ENCODE measurements around the gene TRIM34.
"Not testable (repeated sequence)": the region's sequence is repeated elsewhere in the genome, so short reads cannot be mapped to it uniquely, and the experiment has no call there.

TRIM34 gene

DNA sequence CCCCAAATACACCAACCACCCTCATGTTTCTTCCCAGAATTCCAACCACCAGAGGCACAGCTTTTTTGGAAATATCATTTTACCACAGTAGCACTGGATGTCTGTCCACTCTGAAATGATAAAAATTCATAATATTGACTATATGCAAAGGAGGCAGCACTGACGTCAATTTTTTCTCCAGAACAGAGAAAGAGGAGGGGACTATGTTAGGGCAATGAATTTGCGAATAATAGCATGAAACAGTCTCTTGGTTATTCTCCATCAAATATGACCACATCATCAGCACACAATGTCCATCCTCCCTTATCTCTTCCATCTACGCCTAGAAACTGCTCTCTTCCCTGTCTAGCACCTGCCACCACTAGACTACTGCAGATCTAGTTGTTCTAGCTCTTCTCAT is 21.3 kb downstream of the TRIM34 start:
- Histone ChIP-seq H3K79me2 (ENCODE audit: control insufficient read depth, insufficient read depth, low read length) (no peaks in the 10 kb centered on the region), H3K23ac (ENCODE audit: low read length) (no peak overlapping the region), H2BK15ac (replicated peaks; ENCODE audit: low read depth) (no peak overlapping the region), H2BK120ac (ENCODE audit: low read depth, low read length) (no peak overlapping the region), H3K4me2 (ENCODE audit: low read length) (no peak overlapping the region), H3K36me3 (ENCODE audit: control insufficient read depth, insufficient read depth, low read length) (no peaks in the 10 kb centered on the region), H3K79me1 (ENCODE audit: low read length) (no peaks in the 10 kb centered on the region), H3K4me1 (ENCODE audit: control insufficient read depth, low read depth, low read length) (no peaks in the 10 kb centered on the region), H3K9ac (ENCODE audit: low read length) (no peak overlapping the region), H2AK5ac (ENCODE audit: low read length) (no peak overlapping the region), H3K4ac (ENCODE audit: low read depth, low read length) (no peak overlapping the region), H3K18ac (ENCODE audit: low read length) (no peak overlapping the region), H4K8ac (ENCODE audit: low read depth, low read length) (no peak overlapping the region), H2BK5ac (ENCODE audit: low read length) (no peak overlapping the region), H3K27me3 (ENCODE audit: insufficient read depth, low read length, poor library complexity) (no peaks in the 10 kb centered on the region), H4K5ac (ENCODE audit: low read length) (no peak overlapping the region), H3K4me3 (ENCODE audit: low read length) (no peak overlapping the region), H3K56ac (ENCODE audit: low read length) (no peak overlapping the region), H3K27ac (ENCODE audit: low read depth, low read length) (no peak overlapping the region)
- DNase-seq: no peak
- no CpG with 5 or more reads among the region's 3 CpGs for whole genome bisulfite sequencing (ENCODE audit: extremely low coverage, insufficient coverage, low lambda C conversion rate)

DNA sequence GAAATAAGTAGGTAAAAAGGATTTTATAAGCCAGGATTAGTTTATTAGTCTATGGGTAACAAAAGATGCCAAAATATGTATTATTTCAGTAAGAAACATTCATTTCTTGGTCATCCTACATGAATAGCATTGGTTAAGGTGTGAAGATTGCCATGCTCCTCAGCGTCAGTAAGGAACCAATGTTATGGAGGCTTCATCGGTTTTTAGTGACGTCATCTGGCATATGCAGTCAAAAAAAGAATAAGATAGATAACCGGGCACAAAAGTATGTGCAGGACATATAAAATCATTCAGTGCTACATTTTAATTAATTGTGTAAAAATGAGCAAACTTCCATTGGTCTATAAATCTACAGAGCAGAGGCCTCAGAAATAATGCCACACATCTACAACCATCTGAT is 30.7 kb downstream of the TRIM34 start:
- Histone ChIP-seq H3K27me3 (ENCODE audit: insufficient read depth, low read length, poor library complexity) (no peaks in the 10 kb centered on the region), H3K4ac (ENCODE audit: low read depth, low read length) (no peak overlapping the region), H3K36me3 (ENCODE audit: control insufficient read depth, insufficient read depth, low read length) (no peaks in the 10 kb centered on the region), H3K4me2 (ENCODE audit: low read length) (no peak overlapping the region), H3K27ac (ENCODE audit: low read depth, low read length) (no peak overlapping the region), H3K56ac (ENCODE audit: low read length) (no peak overlapping the region), H2BK120ac (ENCODE audit: low read depth, low read length) (no peak overlapping the region), H3K4me3 (ENCODE audit: low read length) (no peak overlapping the region), H3K18ac (ENCODE audit: low read length) (no peak overlapping the region), H3K23ac (ENCODE audit: low read length) (no peak overlapping the region), H3K4me1 (ENCODE audit: control insufficient read depth, low read depth, low read length) (no peaks in the 10 kb centered on the region), H4K8ac (ENCODE audit: low read depth, low read length) (no peak overlapping the region), H2AK5ac (ENCODE audit: low read length) (no peak overlapping the region), H2BK15ac (replicated peaks; ENCODE audit: low read depth) (no peak overlapping the region), H4K5ac (ENCODE audit: low read length) (no peak overlapping the region), H3K79me2 (ENCODE audit: control insufficient read depth, insufficient read depth, low read length) (no peaks in the 10 kb centered on the region), H3K9ac (ENCODE audit: low read length) (no peak overlapping the region), H2BK5ac (ENCODE audit: low read length) (no peak overlapping the region), H3K79me1 (ENCODE audit: low read length) (no peaks in the 10 kb centered on the region)
- WGBS (ENCODE audit: extremely low coverage, insufficient coverage, low lambda C conversion rate): no CpG with 5 or more reads among the region's 4 CpGs
- no peak for DNase-seq

DNA sequence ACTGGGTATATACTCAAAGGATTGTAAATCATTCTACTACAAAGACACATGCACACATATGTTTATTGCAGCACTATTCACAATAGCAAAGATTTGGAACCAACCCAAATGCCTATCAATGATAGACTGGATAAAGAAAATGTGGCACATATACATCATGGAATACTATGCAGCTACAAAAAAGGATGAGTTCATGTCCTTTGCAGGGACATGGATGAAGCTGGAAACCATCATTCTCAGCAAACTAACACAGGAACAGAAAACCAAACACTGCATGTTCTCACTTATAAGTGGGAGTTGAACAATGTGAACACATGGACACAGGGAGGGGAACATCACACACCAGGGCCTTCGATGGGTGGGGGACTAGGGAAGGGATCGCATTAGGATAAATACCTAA is 32.2 kb downstream of the TRIM34 start:
- not testable (repeated sequence) for DNase-seq; H3K4me1 ChIP-seq (ENCODE audit: control insufficient read depth, low read depth, low read length); H3K18ac ChIP-seq (ENCODE audit: low read length); H3K4ac ChIP-seq (ENCODE audit: low read depth, low read length); H2BK120ac ChIP-seq (ENCODE audit: low read depth, low read length); H3K36me3 ChIP-seq (ENCODE audit: control insufficient read depth, insufficient read depth, low read length); H3K56ac ChIP-seq (ENCODE audit: low read length); H3K23ac ChIP-seq (ENCODE audit: low read length); H2AK5ac ChIP-seq (ENCODE audit: low read length); H3K27me3 ChIP-seq (ENCODE audit: insufficient read depth, low read length, poor library complexity); H4K5ac ChIP-seq (ENCODE audit: low read length); H3K79me2 ChIP-seq (ENCODE audit: control insufficient read depth, insufficient read depth, low read length); H3K79me1 ChIP-seq (ENCODE audit: low read length); H4K8ac ChIP-seq (ENCODE audit: low read depth, low read length); H2BK5ac ChIP-seq (ENCODE audit: low read length); H3K4me2 ChIP-seq (ENCODE audit: low read length); H3K9ac ChIP-seq (ENCODE audit: low read length); H2BK15ac ChIP-seq (replicated peaks; ENCODE audit: low read depth); H3K27ac ChIP-seq (ENCODE audit: low read depth, low read length); H3K4me3 ChIP-seq (ENCODE audit: low read length)
- WGBS (ENCODE audit: extremely low coverage, insufficient coverage, low lambda C conversion rate): no CpG with 5 or more reads among the region's 2 CpGs

DNA sequence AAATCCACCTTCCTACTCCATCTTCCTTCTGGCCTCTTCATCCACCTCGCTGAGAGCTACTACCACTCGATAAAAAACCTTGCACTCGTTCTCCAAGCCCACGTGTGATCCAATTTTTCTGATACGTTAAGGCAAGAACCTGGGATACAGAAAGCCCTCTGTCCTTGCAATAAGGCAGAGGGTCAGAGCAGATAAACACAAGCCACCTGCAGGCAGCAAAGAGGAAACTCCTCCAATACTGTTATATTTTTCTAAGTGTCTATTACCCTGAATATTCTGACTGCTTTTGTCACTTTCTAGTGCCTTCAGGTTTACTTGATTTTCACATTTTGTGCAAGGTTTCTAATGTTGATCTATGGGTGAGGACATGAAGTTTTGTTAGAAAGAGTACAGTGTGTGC is 33.5 kb downstream of the TRIM34 start:
- H4K5ac ChIP-seq (ENCODE audit: low read length): no peak overlapping the region
- no peak overlapping the region for H2BK5ac ChIP-seq (ENCODE audit: low read length)
- H3K18ac ChIP-seq (ENCODE audit: low read length): no peak overlapping the region
- no peaks in the 10 kb centered on the region for H3K27me3 ChIP-seq (ENCODE audit: insufficient read depth, low read length, poor library complexity)
- H3K4me2 ChIP-seq (ENCODE audit: low read length): no peak overlapping the region
- H4K8ac ChIP-seq (ENCODE audit: low read depth, low read length): no peak overlapping the region
- no peak overlapping the region for H3K4ac ChIP-seq (ENCODE audit: low read depth, low read length)
- H3K23ac ChIP-seq (ENCODE audit: low read length): no peak overlapping the region
- WGBS (ENCODE audit: extremely low coverage, insufficient coverage, low lambda C conversion rate): no CpG with 5 or more reads among the region's 5 CpGs
- no peak overlapping the region for H2BK15ac ChIP-seq (replicated peaks; ENCODE audit: low read depth)
- H3K79me1 ChIP-seq (ENCODE audit: low read length): no peaks in the 10 kb centered on the region
- H3K4me3 ChIP-seq (ENCODE audit: low read length): no peak overlapping the region
- H2AK5ac ChIP-seq (ENCODE audit: low read length): no peak overlapping the region
- no peak overlapping the region for H3K27ac ChIP-seq (ENCODE audit: low read depth, low read length)
- H3K4me1 ChIP-seq (ENCODE audit: control insufficient read depth, low read depth, low read length): no peaks in the 10 kb centered on the region
- no peak overlapping the region for H3K56ac ChIP-seq (ENCODE audit: low read length)
- no peak overlapping the region for H2BK120ac ChIP-seq (ENCODE audit: low read depth, low read length)
- DNase-seq: no peak
- H3K79me2 ChIP-seq (ENCODE audit: control insufficient read depth, insufficient read depth, low read length): no peaks in the 10 kb centered on the region
- no peak overlapping the region for H3K9ac ChIP-seq (ENCODE audit: low read length)
- no peaks in the 10 kb centered on the region for H3K36me3 ChIP-seq (ENCODE audit: control insufficient read depth, insufficient read depth, low read length)

DNA sequence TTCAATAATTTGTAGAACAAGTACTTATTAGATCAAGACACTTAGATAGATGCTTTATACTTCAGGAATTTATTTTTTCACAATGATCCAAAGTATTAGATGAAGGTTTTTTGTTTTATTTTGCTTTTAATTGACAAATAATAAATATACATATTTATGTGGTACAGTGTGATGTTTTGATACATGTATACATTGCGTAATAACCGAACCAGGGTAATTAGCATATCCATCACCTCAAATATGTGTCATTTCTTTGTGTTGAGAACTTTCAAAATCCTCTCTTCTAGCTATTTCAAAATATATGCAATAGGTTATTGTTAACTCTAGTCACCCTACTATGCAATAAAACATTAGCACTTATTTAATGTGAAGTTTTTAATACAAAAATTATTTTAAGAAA is 38.7 kb downstream of the TRIM34 start:
- Histone ChIP-seq H2BK15ac (replicated peaks; ENCODE audit: low read depth) (no peak overlapping the region), H3K18ac (ENCODE audit: low read length) (no peak overlapping the region), H3K79me1 (ENCODE audit: low read length) (no peaks in the 10 kb centered on the region), H3K4me3 (ENCODE audit: low read length) (no peak overlapping the region), H3K4me2 (ENCODE audit: low read length) (no peak overlapping the region), H4K5ac (ENCODE audit: low read length) (no peak overlapping the region), H3K9ac (ENCODE audit: low read length) (no peak overlapping the region), H3K23ac (ENCODE audit: low read length) (no peak overlapping the region), H3K4ac (ENCODE audit: low read depth, low read length) (no peak overlapping the region), H3K56ac (ENCODE audit: low read length) (no peak overlapping the region), H3K27ac (ENCODE audit: low read depth, low read length) (no peak overlapping the region), H3K27me3 (ENCODE audit: insufficient read depth, low read length, poor library complexity) (no peaks in the 10 kb centered on the region), H3K4me1 (ENCODE audit: control insufficient read depth, low read depth, low read length) (peaks cover 2% of the 10 kb centered on the region), H4K8ac (ENCODE audit: low read depth, low read length) (no peak overlapping the region), H3K36me3 (ENCODE audit: control insufficient read depth, insufficient read depth, low read length) (no peaks in the 10 kb centered on the region), H2BK5ac (ENCODE audit: low read length) (no peak overlapping the region), H3K79me2 (ENCODE audit: control insufficient read depth, insufficient read depth, low read length) (no peaks in the 10 kb centered on the region), H2AK5ac (ENCODE audit: low read length) (no peak overlapping the region), H2BK120ac (ENCODE audit: low read depth, low read length) (no peak overlapping the region)
- no peak for DNase-seq
- no CpG with 5 or more reads among the region's 2 CpGs for WGBS (ENCODE audit: extremely low coverage, insufficient coverage, low lambda C conversion rate)

DNA sequence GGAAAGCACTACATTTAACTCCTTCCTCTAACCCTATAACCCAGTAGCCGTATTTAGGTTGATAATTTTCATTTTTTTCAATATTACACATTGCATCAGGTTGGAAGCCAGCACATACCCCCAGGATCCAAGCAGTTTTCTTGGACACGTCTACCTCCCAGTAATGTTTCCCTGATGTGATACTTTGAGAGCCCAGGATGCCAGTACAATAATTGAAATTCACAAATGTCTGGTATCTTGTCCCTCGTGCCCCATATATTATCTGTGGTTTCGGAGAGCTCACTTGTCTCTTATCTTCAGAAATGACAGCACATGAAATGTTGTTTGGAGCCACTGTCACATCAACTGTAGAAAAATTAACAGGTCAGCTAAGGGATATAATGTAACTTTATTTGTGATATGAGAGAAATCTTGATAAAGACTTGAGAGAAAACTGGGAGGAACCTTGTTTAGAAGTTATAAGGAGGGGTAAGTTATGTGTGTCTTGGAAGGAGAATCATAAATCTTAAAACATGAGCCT is 40.3 kb downstream of the TRIM34 start:
- Histone ChIP-seq H4K8ac (ENCODE audit: low read depth, low read length) (no peak overlapping the region), H3K4ac (ENCODE audit: low read depth, low read length) (no peak overlapping the region), H2AK5ac (ENCODE audit: low read length) (no peak overlapping the region), H3K4me2 (ENCODE audit: low read length) (no peak overlapping the region), H4K5ac (ENCODE audit: low read length) (no peak overlapping the region), H3K4me1 (ENCODE audit: control insufficient read depth, low read depth, low read length) (peaks cover 2% of the 10 kb centered on the region), H3K27ac (ENCODE audit: low read depth, low read length) (no peak overlapping the region), H2BK5ac (ENCODE audit: low read length) (no peak overlapping the region), H3K18ac (ENCODE audit: low read length) (no peak overlapping the region), H2BK120ac (ENCODE audit: low read depth, low read length) (no peak overlapping the region), H3K27me3 (ENCODE audit: insufficient read depth, low read length, poor library complexity) (no peaks in the 10 kb centered on the region), H3K4me3 (ENCODE audit: low read length) (no peak overlapping the region), H3K79me1 (ENCODE audit: low read length) (no peaks in the 10 kb centered on the region), H3K79me2 (ENCODE audit: control insufficient read depth, insufficient read depth, low read length) (no peaks in the 10 kb centered on the region), H2BK15ac (replicated peaks; ENCODE audit: low read depth) (no peak overlapping the region), H3K23ac (ENCODE audit: low read length) (no peak overlapping the region), H3K36me3 (ENCODE audit: control insufficient read depth, insufficient read depth, low read length) (no peaks in the 10 kb centered on the region), H3K9ac (ENCODE audit: low read length) (no peak overlapping the region), H3K56ac (ENCODE audit: low read length) (no peak overlapping the region)
- no CpG with 5 or more reads among the region's 4 CpGs for WGBS (ENCODE audit: extremely low coverage, insufficient coverage, low lambda C conversion rate)
- DNase-seq: no peak
